Retinal pigment epithelial cell (primary cell): ENCODE data around the gene SYT12.
A peak's percentile ranks its signal among the peaks of the same experiment; 100 is the strongest.

Experiments used
- DNase-seq: peaks from one replicate; pipeline ENCODE4 v3.0.0-alpha.2; 2010; ENCODE audit warnings: low read depth
- H3K4me3 ChIP-seq: 2 replicates; pipeline ENCODE4 v1.5.1; 2011; ENCODE audit warnings: mild to moderate bottlenecking, low read length, control low read depth, moderate library complexity
- CTCF ChIP-seq: conservative IDR thresholded peaks from 2 replicates; pipeline ENCODE4 v1.5.1; 2011; ENCODE audit warnings: low read depth, low read length, control low read depth, inconsistent platforms

The SYT12 gene

GRCh38 chr11:67041602-67042001, 18.7 kb downstream of the SYT12 start:
- no peak for TF ChIP-seq CTCF
- no peak overlapping the region for H3K4me3 ChIP-seq
- no peak for DNase-seq

- no peak for TF ChIP-seq CTCF
- H3K4me3 ChIP-seq, result no peak overlapping the region
- no peak for DNase-seq
Observed at GRCh38 chr11:67043572-67044349, 20.8 kb downstream of the SYT12 start.

GRCh38 chr11:67044496-67044895, 21.6 kb downstream of the SYT12 start:
- no peak for DNase-seq
- H3K4me3 ChIP-seq, result no peak overlapping the region
- TF ChIP-seq CTCF, result no peak

GRCh38 chr11:67045314-67045713, 22.4 kb downstream of the SYT12 start:
- H3K4me3 ChIP-seq, result no peak overlapping the region
- DNase-seq, result peak; percentile 74
- peak; percentile 5 for TF ChIP-seq CTCF

- TF ChIP-seq CTCF, result no peak
- no peak overlapping the region for H3K4me3 ChIP-seq
- DNase-seq, result no peak
Observed at GRCh38 chr11:67048515-67049130, 25.7 kb downstream of the SYT12 start.

- no peak for DNase-seq
- H3K4me3 ChIP-seq, result no peak overlapping the region
- peak; percentile 19 for TF ChIP-seq CTCF
Observed at GRCh38 chr11:67050139-67050538, 27.2 kb downstream of the SYT12 start.
